ENCODE measurements around the gene NR3C2.

- no peak for TF ChIP-seq EZH2 (IDR thresholded peaks at IDR 0.05)
- TF ChIP-seq ZFX (IDR thresholded peaks at IDR 0.05) = no peak
- TF ChIP-seq CTCF (IDR thresholded peaks at IDR 0.05 in 2 of 3, conservative IDR thresholded peaks at IDR 0.05 in 1 of 3; ENCODE audit: borderline replicate concordance in 1 of 3, insufficient read depth in 1 of 3, low read depth in 2 of 3, low read length in 2 of 3) = no peak
- TF ChIP-seq YY1 (IDR thresholded peaks at IDR 0.05; ENCODE audit: extremely low read depth, insufficient replicate concordance, low read depth, low read length) = no peak
- TF ChIP-seq, protein P1, sequence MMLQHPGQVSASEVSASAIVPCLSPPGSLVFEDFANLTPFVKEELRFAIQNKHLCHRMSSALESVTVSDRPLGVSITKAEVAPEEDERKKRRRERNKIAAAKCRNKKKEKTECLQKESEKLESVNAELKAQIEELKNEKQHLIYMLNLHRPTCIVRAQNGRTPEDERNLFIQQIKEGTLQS (IDR thresholded peaks at IDR 0.05) = no peak
- no peak for TF ChIP-seq SP1 (IDR thresholded peaks at IDR 0.05; ENCODE audit: low read depth)
- TF ChIP-seq EZH2phosphoT487 (IDR thresholded peaks at IDR 0.05; ENCODE audit: borderline replicate concordance) = no peak
- no peak for TF ChIP-seq RAD21 (IDR thresholded peaks at IDR 0.05; ENCODE audit: low read depth)
- no peak for TF ChIP-seq ZNF274 (IDR thresholded peaks at IDR 0.05; ENCODE audit: low read depth, low read length)
- no peak for TF ChIP-seq POLR2A (IDR thresholded peaks at IDR 0.05; ENCODE audit: borderline replicate concordance, extremely low read depth, insufficient read depth, insufficient read length)
- no peak for TF ChIP-seq SIN3A (IDR thresholded peaks at IDR 0.05; ENCODE audit: low read depth)
- TF ChIP-seq POLR2AphosphoS5 (IDR thresholded peaks at IDR 0.05; ENCODE audit: low read depth, low read length) = no peak
Measured at GRCh38 chr4:148124512-148124911, 317.7 kb downstream of the NR3C2 start.
